Heart right ventricle (tissue), 16 donors: ENCODE data around the gene FCSK. TPM values are rescaled to one million over a fixed set of nuclear protein-coding genes. Genes with fewer than 3 reads are reported as not detected.
A peak's percentile ranks its signal among the peaks of the same experiment; 100 is the strongest.
"Not testable (repeated sequence)": the region's sequence is repeated elsewhere in the genome, so short reads cannot be mapped to it uniquely, and the experiment has no call there.

Experiments
- ATAC-seq, 8 donors: fragments of 200-7000 bp; cut with Tn5 transposase; one replicate each; pipeline ENCODE4 v1.9.1; 2020; ENCODE audit warnings: mild to moderate bottlenecking in 8 of 8, moderate library complexity in 8 of 8, moderate number of reproducible peaks in 1 of 8
- DNase-seq, 2 donors: peaks; one replicate each; pipeline ENCODE4 v3.0.0-alpha.2; 2020
- H3K27ac ChIP-seq, 10 donors: fragments of 200-600 bp; sonication (generic) in 2 of 10; one replicate each; pipeline versions ENCODE4 v1.5.0 to v1.8.0; 2020 to 2022; ENCODE audit warnings: mild to moderate bottlenecking in 3 of 10
- H3K27me3 ChIP-seq, 7 donors: fragments of 200-600 bp; one replicate each; pipeline ENCODE4 v1.8.0; 2021 to 2022; ENCODE audit warnings: mild to moderate bottlenecking in 2 of 7
- H3K36me3 ChIP-seq, 9 donors: fragments of 200-600 bp; sonication (generic) in 1 of 9; one replicate each; pipeline versions ENCODE4 v1.5.0 to v1.8.0; 2020 to 2022; ENCODE audit warnings: mild to moderate bottlenecking in 2 of 9
- H3K4me1 ChIP-seq, 9 donors: fragments of 200-600 bp; sonication (generic) in 1 of 9; one replicate each; pipeline versions ENCODE4 v1.5.0 to v1.8.0; 2020 to 2022; ENCODE audit warnings: mild to moderate bottlenecking in 4 of 9
- H3K4me3 ChIP-seq, 10 donors: fragments of 200-600 bp; sonication (generic) in 2 of 10; one replicate each; pipeline versions ENCODE4 v1.5.0 to v1.8.0; 2020 to 2022; ENCODE audit warnings: mild to moderate bottlenecking in 7 of 10, moderate library complexity in 2 of 10
- H3K9me3 ChIP-seq, 11 donors: fragments of 200-600 bp in 10 of 11; sonication (generic) in 2 of 11; one replicate each; pipeline versions ENCODE4 v1.5.0 to v1.8.0; 2013 to 2022; ENCODE audit warnings: mild to moderate bottlenecking in 2 of 11, control low read depth in 1 of 11, moderate library complexity in 1 of 11
- WGBS, 2 donors: extraction: QIAGEN DNeasy Blood & Tissue Kit; methylation state at CpG; one replicate each; pipeline ENCODE4 v1.1.7; 2013; ENCODE audit warnings: inconsistent platforms in 1 of 2; 5-methylcytosine and 5-hydroxymethylcytosine counted together
- intact Hi-C, 10 donors: fragments of 100-400 bp; cut with DNase I; formaldehyde crosslinking; loops; one replicate each; pipeline versions ENCODE4 v1.11.1 to v1.14.2; 2022
- polyA plus RNA-seq, 2 donors: library from polyadenylated mRNA; stranded (reverse); fragments of 200-250 nt; gene quantifications; one replicate each; pipeline ENCODE4 v1.2.3, GENCODE V29; 2013
- total RNA-seq, 10 donors: library from RNA; stranded (reverse); fragmentation: NEBNext Ultra II Directional in 3 of 10; extraction: Animal tissue kit (Norgen Biotek cat#: 25700) in 3 of 10; gene quantifications; one replicate each; pipeline versions ENCODE4 v1.2.1 to v1.2.4, GENCODE V29; 2021 to 2023
- TF ChIP-seq, protein P1 (sequence below), 9 donors: fragments of 200-600 bp; sonication (generic) in 2 of 9; IDR thresholded peaks; one replicate each; pipeline versions ENCODE4 v1.5.0 to v1.8.0; 2021 to 2022; ENCODE audit warnings: antibody characterized with exemption in 9 of 9, mild to moderate bottlenecking in 5 of 9, moderate library complexity in 1 of 9
- donor health status: Arrhythmogenic right ventricular cardiomyopathy.
- donor health status: ischemic (EF 13 %, LVEDD 7.1; RV severe dilation, severe dysfunction).
- donor health status: healthy with polysubstance abuse.
- donor health status: DM: no; HTN: yes; CAD: no.
- donor health status: DM: no; HTN: no; CAD: no.
- donor health status: ischemic (EF 25% LVEDD 6.9; RV normal size, moderate dysfunction).
- donor health status: ischemic (EF 25% LVEDD 5.7; RV mildly dilated, moderate dysfunction).
- donor health status: healthy.
- donor health status: DM: yes; HTN: yes; CAD: no.
- donor health status: Ischemic cardiomyopathy.
- donor health status: ischemic (EF 35%, LVEDD 5.7; RV mildly dilated, moderate dysfunction).
- donor health status: nonischemic (EF 11% LVEDD 7.7; RV severe dilation, severe dysfunction).
- donor health status: DM: yes; HTN: yes; CAD: no.
- donor health status: PGD.
- donor health status: ischemic (EF 29% LVEDD 5.4; RV normal size, mild dysfunction).
- donor health status: nonischemic (EF 23%, LVEDD 6.1; RV moderate dilation, normal function).

The FCSK gene
- total and polyA plus RNA-seq, 12 donors: 6.3 to 15.4 (median 9.0) TPM

DNA sequence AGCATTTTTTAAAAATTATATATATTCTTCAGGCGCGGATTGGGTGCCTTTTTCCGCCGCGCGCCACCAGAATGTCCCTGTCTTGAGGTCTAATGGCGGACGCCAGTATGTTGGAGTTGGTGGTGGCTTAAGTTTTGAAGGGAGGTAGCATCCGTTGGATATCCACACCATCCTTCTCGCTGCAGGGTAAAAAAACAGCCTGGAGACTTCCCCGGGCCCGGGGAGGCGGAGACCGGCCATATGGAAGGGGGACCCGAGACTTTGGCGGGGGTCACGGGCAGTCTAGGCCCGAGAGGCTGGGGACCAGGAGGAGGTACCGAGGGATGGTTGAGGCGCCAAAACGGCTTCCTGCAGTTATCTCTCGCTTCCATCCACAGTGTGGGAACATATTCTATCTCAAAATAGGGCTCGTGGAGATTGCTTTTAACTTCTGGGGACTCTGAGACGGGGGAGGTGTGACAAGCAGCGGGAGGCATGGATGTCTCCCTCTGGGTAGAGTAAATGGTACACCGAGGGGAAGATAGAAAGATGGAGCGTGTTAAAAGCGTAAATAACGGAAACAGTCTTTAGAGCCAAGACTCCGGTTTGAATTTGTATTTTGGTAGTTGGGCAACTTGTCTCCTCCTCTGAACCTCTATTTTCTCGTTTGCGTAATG is 69.5 kb downstream of the FCSK start, which contains the start of gene SF3B3:
Gene SF3B3, plus strand, starts transcription at position 74 of the 656 bp plus-strand sequence. CDS start 2,841 bp downstream, outside the sequence.
- 0 to 1% methylated on average over 32 of the region's 32 CpGs for WGBS, 2 donors
- intact Hi-C loops: loop anchor here in 6 of 10 donors (5.0 to 10.0 kb wide), 4 partner anchors 139 to 251 kb away; no protein-coding TSS in a partner anchor
- no peaks in the 10 kb centered on the region for H3K27me3 ChIP-seq
- peak within 1 kb of the TSS; percentile 77 to 94 (median 88) for H3K27ac ChIP-seq
- TF ChIP-seq, protein P1, sequence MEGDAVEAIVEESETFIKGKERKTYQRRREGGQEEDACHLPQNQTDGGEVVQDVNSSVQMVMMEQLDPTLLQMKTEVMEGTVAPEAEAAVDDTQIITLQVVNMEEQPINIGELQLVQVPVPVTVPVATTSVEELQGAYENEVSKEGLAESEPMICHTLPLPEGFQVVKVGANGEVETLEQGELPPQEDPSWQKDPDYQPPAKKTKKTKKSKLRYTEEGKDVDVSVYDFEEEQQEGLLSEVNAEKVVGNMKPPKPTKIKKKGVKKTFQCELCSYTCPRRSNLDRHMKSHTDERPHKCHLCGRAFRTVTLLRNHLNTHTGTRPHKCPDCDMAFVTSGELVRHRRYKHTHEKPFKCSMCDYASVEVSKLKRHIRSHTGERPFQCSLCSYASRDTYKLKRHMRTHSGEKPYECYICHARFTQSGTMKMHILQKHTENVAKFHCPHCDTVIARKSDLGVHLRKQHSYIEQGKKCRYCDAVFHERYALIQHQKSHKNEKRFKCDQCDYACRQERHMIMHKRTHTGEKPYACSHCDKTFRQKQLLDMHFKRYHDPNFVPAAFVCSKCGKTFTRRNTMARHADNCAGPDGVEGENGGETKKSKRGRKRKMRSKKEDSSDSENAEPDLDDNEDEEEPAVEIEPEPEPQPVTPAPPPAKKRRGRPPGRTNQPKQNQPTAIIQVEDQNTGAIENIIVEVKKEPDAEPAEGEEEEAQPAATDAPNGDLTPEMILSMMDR (IDR thresholded peaks at IDR 0.05): no peak
- no peaks in the 10 kb centered on the region for H3K9me3 ChIP-seq
- H3K4me3 ChIP-seq: peak within 1 kb of the TSS; percentile 66 to 98 (median 83)
- DNase-seq (peak in 1 of 2 donors; percentile 74), ATAC-seq (peak; percentile 82 to 91 (median 88))
- peaks cover 7 to 62% (median 47%) of the 10 kb centered on the region in 9 donors for H3K4me1 ChIP-seq
- peaks cover 0 to 41% (median 10%) of the 10 kb centered on the region in 9 donors for H3K36me3 ChIP-seq

DNA sequence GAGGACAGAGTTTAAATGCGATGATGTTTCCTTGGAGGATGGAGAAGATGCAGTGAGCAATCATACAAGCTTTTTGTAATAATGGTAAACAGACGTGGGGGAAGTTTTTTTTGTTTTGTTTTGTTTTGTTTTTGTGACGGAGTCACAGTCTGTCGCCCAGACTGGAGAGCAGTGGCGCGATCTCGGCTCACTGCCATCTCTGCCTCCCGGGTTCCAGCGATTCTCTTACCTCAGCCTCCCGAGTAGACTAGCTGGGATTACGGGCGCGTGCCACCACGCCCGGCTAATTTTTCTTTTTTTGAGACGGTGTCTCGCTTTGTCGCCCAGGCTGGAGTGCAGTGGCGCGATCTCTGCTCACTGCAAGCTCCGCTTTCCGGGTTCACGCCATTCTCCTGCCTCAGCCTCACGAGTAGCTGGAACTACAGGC is 70.0 kb downstream of the FCSK start:
- H3K4me3 ChIP-seq: peak overlapping the region; percentile 66 to 98 (median 83)
- ATAC-seq (peak in 4 of 8 donors; percentile 23 to 51 (median 38)), DNase-seq (peak in 1 of 2 donors; percentile 17)
- H3K27me3 ChIP-seq, H3K9me3 ChIP-seq: not testable (repeated sequence)
- H3K36me3 ChIP-seq: peaks cover 0 to 41% (median 15%) of the 10 kb centered on the region in 9 donors
- H3K27ac ChIP-seq: peak overlapping the region; percentile 77 to 94 (median 88)
- peaks cover 7 to 67% (median 52%) of the 10 kb centered on the region in 9 donors for H3K4me1 ChIP-seq
- 1 to 3% methylated on average over 24 of the region's 24 CpGs for WGBS, 2 donors
- intact Hi-C loops: loop anchor here in 6 of 10 donors (5.0 to 10.0 kb wide), 4 partner anchors 140 to 250 kb away; no protein-coding TSS in a partner anchor

DNA sequence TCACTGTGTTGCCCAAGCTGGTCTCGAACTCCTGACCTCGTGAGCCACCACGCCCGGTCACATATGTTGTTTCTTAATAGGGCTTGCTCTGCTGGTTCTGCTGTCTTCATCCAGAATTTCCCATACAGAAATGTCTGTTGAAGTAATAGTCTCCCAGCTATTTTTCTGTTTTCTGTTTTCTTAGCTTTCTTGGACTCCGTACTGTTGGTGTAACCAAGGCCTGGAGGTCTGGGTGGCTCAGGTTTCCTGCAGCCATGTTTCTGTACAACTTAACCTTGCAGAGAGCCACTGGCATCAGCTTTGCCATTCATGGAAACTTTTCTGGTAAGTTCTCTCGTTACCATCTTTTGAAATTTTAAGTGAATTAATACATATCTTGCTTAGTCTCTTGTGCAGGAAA is 72.0 kb downstream of the FCSK start:
- TF ChIP-seq, protein P1 (IDR thresholded peaks at IDR 0.05): no peak
- H3K27me3 ChIP-seq: no peaks in the 10 kb centered on the region
- H3K4me1 ChIP-seq: peaks cover 7 to 69% (median 56%) of the 10 kb centered on the region in 9 donors
- H3K9me3 ChIP-seq: no peaks in the 10 kb centered on the region
- H3K36me3 ChIP-seq: peaks cover 0 to 58% (median 29%) of the 10 kb centered on the region in 9 donors
- ATAC-seq (no peak), DNase-seq (no peak)
- 73 to 77% methylated on average over 6 of the region's 6 CpGs for WGBS, 2 donors
- H3K4me3 ChIP-seq: no peak overlapping the region
- H3K27ac ChIP-seq: no peak overlapping the region
- intact Hi-C loops: loop anchor here in 8 of 10 donors (5.0 to 10.0 kb wide), 6 partner anchors 126 to 248 kb away; no protein-coding TSS in a partner anchor

DNA sequence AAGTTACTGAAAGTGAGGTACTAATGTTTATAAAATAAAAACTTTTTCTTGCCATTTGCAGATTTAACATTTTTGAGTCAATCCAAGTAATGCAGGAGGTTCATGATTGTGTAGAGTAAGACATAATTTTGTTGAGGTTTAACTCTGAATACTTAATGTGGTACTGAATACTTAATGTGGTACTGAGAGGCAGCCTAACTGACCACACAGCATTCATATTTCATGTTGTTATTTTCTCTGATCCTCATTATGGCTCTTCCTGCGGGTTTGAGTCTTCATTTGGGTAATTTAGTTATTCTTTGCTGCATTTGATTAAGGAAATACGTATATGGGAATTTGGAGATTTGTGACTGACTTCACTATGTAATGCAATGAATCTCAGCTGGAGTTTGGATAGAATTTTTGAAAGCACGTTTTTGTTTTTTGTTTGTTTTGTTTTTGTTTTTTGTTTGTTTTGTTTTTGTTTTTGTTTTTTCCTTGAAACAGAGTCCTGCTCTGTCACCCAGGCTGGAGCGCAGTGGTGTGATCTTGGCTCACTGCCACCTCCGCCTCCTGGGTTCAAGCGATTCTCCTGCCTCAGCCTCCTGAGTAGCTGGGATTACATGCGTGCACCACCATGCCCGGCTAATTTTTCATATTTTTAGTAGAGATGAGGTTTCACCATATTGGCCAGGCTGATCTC is 73.1 kb downstream of the FCSK start:
- H3K36me3 ChIP-seq: peaks cover 0 to 69% (median 40%) of the 10 kb centered on the region in 9 donors
- H3K27ac ChIP-seq: no peak overlapping the region
- ATAC-seq: no peak
- WGBS, 2 donors: 70 to 79% methylated on average over 8 of the region's 8 CpGs
- intact Hi-C loops: loop anchor here in 8 of 10 donors (5.0 to 10.0 kb wide), 6 partner anchors 125 to 247 kb away; no protein-coding TSS in a partner anchor
- H3K4me3 ChIP-seq: no peak overlapping the region
- H3K27me3 ChIP-seq: no peaks in the 10 kb centered on the region
- TF ChIP-seq, protein P1 (IDR thresholded peaks at IDR 0.05): no peak
- H3K4me1 ChIP-seq: peaks cover 5 to 62% (median 48%) of the 10 kb centered on the region in 9 donors
- no peaks in the 10 kb centered on the region for H3K9me3 ChIP-seq
- DNase-seq: no peak
